ENCODE results near the gene BORA. TPM values are rescaled to one million over a fixed set of nuclear protein-coding genes. Genes with fewer than 3 reads are reported as not detected.
"Not testable (repeated sequence)": the region's sequence is repeated elsewhere in the genome, so short reads cannot be mapped to it uniquely, and the experiment has no call there.

BORA gene
- total RNA-seq, 1 experiment from 2014 or later, result 9.5 TPM

- Histone ChIP-seq H3K4me1 (ENCODE audit: insufficient read depth, low read length) (no peaks in the 10 kb centered on the region), H3K9me2 (replicated peaks; ENCODE audit: low read length) (no peaks in the 10 kb centered on the region), H3K79me2 (ENCODE audit: low read length) (peaks cover 55% of the 10 kb centered on the region), H3K27ac (ENCODE audit: low read length) (no peak overlapping the region), H3K4me3 (ENCODE audit: low read length) (no peak overlapping the region), H3K27me3 (ENCODE audit: low read length) (no peaks in the 10 kb centered on the region), H3K4me2 (ENCODE audit: low read length) (no peak overlapping the region), H2AFZ (ENCODE audit: low read length) (no peak overlapping the region), H3K36me3 (ENCODE audit: low read depth, low read length) (peaks cover 32% of the 10 kb centered on the region), H3K9ac (ENCODE audit: low read length) (no peak overlapping the region), H4K20me1 (ENCODE audit: low read length) (no peaks in the 10 kb centered on the region), H3F3A (ENCODE audit: low read length, unreplicated experiment) (no peaks in the 10 kb centered on the region), H3K9me3 (ENCODE audit: low read length) (no peaks in the 10 kb centered on the region)
- DNase-seq (no peak), ATAC-seq (no peak)
- BruUV-seq (replicated peaks), result no TSS peak
- ChIA-PET POLR2A (ENCODE audit: unreplicated experiment) (no interaction called here), CTCF (no interaction called here)
- TF ChIP-seq CTCF (conservative IDR thresholded peaks at IDR 0.05; ENCODE audit: low read depth, low read length) (no peak), EZH2 (IDR thresholded peaks at IDR 0.05; ENCODE audit: low read length, unreplicated experiment) (no peak), EZH2phosphoT487 (IDR thresholded peaks at IDR 0.05; ENCODE audit: borderline replicate concordance, low read length) (no peak)
- intact Hi-C loops (cut with micrococcal nuclease), result no loop called here
Observed at GRCh38 chr13:72716776-72717175, 10.9 kb upstream of the BORA start.

- H3K9ac ChIP-seq (ENCODE audit: low read length), result peak overlapping the region; percentile 92; the same call in 1 of the 2 replicates
- not testable (repeated sequence) for H3K27ac ChIP-seq (ENCODE audit: low read length)
Observed at GRCh38 chr13:72726185-72726584, 1.5 kb upstream of the BORA start.

GRCh38 chr13:72726726-72727416 lies 852 bp upstream of the BORA start:
- ChIA-PET CTCF (no interaction called here), POLR2A (ENCODE audit: unreplicated experiment) (no interaction called here)
- peak overlapping the region; percentile 93 for H2AFZ ChIP-seq (ENCODE audit: low read length)
- peaks cover 8% of the 10 kb centered on the region; the same call in 1 of the 2 replicates for H4K20me1 ChIP-seq (ENCODE audit: low read length)
- no peaks in the 10 kb centered on the region for H3K9me3 ChIP-seq (ENCODE audit: low read length)
- ATAC-seq, result peak; percentile 23
- H3K27ac ChIP-seq (ENCODE audit: low read length), result peak overlapping the region; percentile 48
- TF ChIP-seq EZH2 (IDR thresholded peaks at IDR 0.05; ENCODE audit: low read length, unreplicated experiment), result no peak
- TF ChIP-seq CTCF (conservative IDR thresholded peaks at IDR 0.05; ENCODE audit: low read depth, low read length), result no peak
- no peak for TF ChIP-seq EZH2phosphoT487 (IDR thresholded peaks at IDR 0.05; ENCODE audit: borderline replicate concordance, low read length)
- no peaks in the 10 kb centered on the region for H3F3A ChIP-seq (ENCODE audit: low read length, unreplicated experiment)
- BruUV-seq (replicated peaks), result TSS peak; percentile 27
- intact Hi-C loops (cut with micrococcal nuclease), result no loop called here
- peaks cover 93% of the 10 kb centered on the region for H3K79me2 ChIP-seq (ENCODE audit: low read length)
- H3K36me3 ChIP-seq (ENCODE audit: low read depth, low read length), result peaks cover 4% of the 10 kb centered on the region
- no peaks in the 10 kb centered on the region for H3K9me2 ChIP-seq (replicated peaks; ENCODE audit: low read length)
- peak overlapping the region; percentile 92 for H3K9ac ChIP-seq (ENCODE audit: low read length)
- peak; percentile 6 for DNase-seq
- peak overlapping the region; percentile 95 for H3K4me3 ChIP-seq (ENCODE audit: low read length)
- H3K4me1 ChIP-seq (ENCODE audit: insufficient read depth, low read length), result peaks cover 8% of the 10 kb centered on the region
- no peaks in the 10 kb centered on the region for H3K27me3 ChIP-seq (ENCODE audit: low read length)
- H3K4me2 ChIP-seq (ENCODE audit: low read length), result peak overlapping the region; percentile 92

More at GRCh38 chr13:72726185-72726584, 1.5 kb upstream of the BORA start:
- ATAC-seq; H3K36me3 ChIP-seq (ENCODE audit: low read depth, low read length); H4K20me1 ChIP-seq (ENCODE audit: low read length); H3K9me3 ChIP-seq (ENCODE audit: low read length); H3K9me2 ChIP-seq (replicated peaks; ENCODE audit: low read length); BruUV-seq (replicated peaks); intact Hi-C loops (cut with micrococcal nuclease); H3K27me3 ChIP-seq (ENCODE audit: low read length); DNase-seq; H3F3A ChIP-seq (ENCODE audit: low read length, unreplicated experiment); H3K4me1 ChIP-seq (ENCODE audit: insufficient read depth, low read length); H2AFZ ChIP-seq (ENCODE audit: low read length); CTCF ChIA-PET: not testable (repeated sequence)
- Histone ChIP-seq H3K4me2 (ENCODE audit: low read length) (peak overlapping the region; percentile 92), H3K79me2 (ENCODE audit: low read length) (peaks cover 94% of the 10 kb centered on the region), H3K4me3 (ENCODE audit: low read length) (peak overlapping the region; percentile 95)
- POLR2A ChIA-PET (ENCODE audit: unreplicated experiment), result interaction anchor here (0.7 kb wide), 1 partner anchor 97 kb away, joined by 3 read pairs; no protein-coding TSS in a partner anchor

Data from PC-3 (cell line).